HCT116 (cell line): ENCODE results near the gene TSR1. TPM values are rescaled to one million over a fixed set of nuclear protein-coding genes. Genes with fewer than 3 reads are reported as not detected.

ENCODE experiments used
- ATAC-seq: fragments of 200-7000 bp; cut with Tn5 transposase; 2 replicates; pipeline ENCODE4 v1.9.1; 2020; ENCODE audit warnings: mild to moderate bottlenecking, moderate library complexity
- BruUV-seq: library from RNA; stranded (reverse); fragments of 400-500 nt; replicated peaks from 2 replicates; lab custom pipeline; 2021; lab: Mats Ljungman, UMichigan
- CTCF ChIA-PET: fragments of 300-600 bp; sonication (Branson Sonifier 250); formaldehyde crosslinking; loops from one replicate; lab custom pipeline; 2021; ENCODE audit warnings: antibody characterized with exemption; lab: Charles Lee
- POLR2A ChIA-PET: fragments of 300-600, 350-600 bp; sonication (Branson Sonifier 250); formaldehyde crosslinking; loops from one replicate; lab custom pipeline; 2021; ENCODE audit warnings: antibody characterized with exemption; lab: Charles Lee
- RAD21 ChIA-PET, 2 experiments: fragments of 300-600 bp; sonication (Branson Sonifier 250); formaldehyde crosslinking; loops; one replicate each; lab custom pipeline; 2023; ENCODE audit warnings: low total read pairs in 2 of 2; ENCODE audit not compliant: uncharacterized antibody in 2 of 2, unreplicated experiment in 2 of 2, low non-redundant PET in 1 of 2; lab: Charles Lee
- DNase-seq: peaks from one replicate; pipeline ENCODE4 v3.0.0-alpha.2; 2010; ENCODE audit warnings: low read depth, low spot score
- H2AFZ ChIP-seq: fragments of 200-600 bp; shearing (Covaris generic), sonication (generic); 2 replicates; pipeline ENCODE4 v1.6.1; 2017; ENCODE audit warnings: low read depth, mixed run types, mixed read lengths, antibody characterized with exemption, low read length; ENCODE audit not compliant: poor library complexity, severe bottlenecking
- H3K27ac ChIP-seq: 2 replicates; pipeline ENCODE4 v1.5.1; 2012; ENCODE audit warnings: low read depth, low read length
- H3K27me3 ChIP-seq: fragments of 200-600 bp; sonication (generic); 2 replicates; pipeline ENCODE4 v1.6.1; 2016; ENCODE audit warnings: mixed run types, low read length, mixed read lengths; ENCODE audit not compliant: insufficient read depth
- H3K36me3 ChIP-seq, 2 experiments: fragments of 200-500 bp in 1 of 2; fragments of 200-600 bp in 1 of 2; sonication (Bioruptor generic) in 1 of 2; sonication (generic) in 1 of 2; 2 replicates each; pipeline versions ENCODE4 v1.5.1 to v1.6.1; 2014 to 2016; ENCODE audit warnings: low read length in 2 of 2, inconsistent platforms in 1 of 2, mixed read lengths in 1 of 2, mixed run types in 1 of 2; ENCODE audit not compliant: insufficient read depth in 2 of 2, control insufficient read depth in 1 of 2
- H3K4me1 ChIP-seq, 2 experiments: fragments of 200-600 bp in 1 of 2; sonication (generic) in 1 of 2; 2 replicates each; pipeline versions ENCODE4 v1.5.1 to v1.6.1; 2012 to 2017; ENCODE audit warnings: low read length in 2 of 2, inconsistent platforms in 1 of 2, mild to moderate bottlenecking in 1 of 2, mixed read lengths in 1 of 2, mixed run types in 1 of 2, moderate library complexity in 1 of 2; ENCODE audit not compliant: insufficient read depth in 2 of 2, control insufficient read depth in 1 of 2
- H3K4me2 ChIP-seq: fragments of 200-600 bp; sonication (generic); 2 replicates; pipeline ENCODE4 v1.6.1; 2017; ENCODE audit warnings: mixed run types, low read length, mixed read lengths
- H3K4me3 ChIP-seq, 2 experiments: fragments of 200-600 bp in 1 of 2; sonication (generic) in 1 of 2; replicated peaks in 1 of 2; 2 replicates each; pipeline ENCODE4 v1.5.1; 2011 to 2016; ENCODE audit warnings: low read length in 2 of 2, control low read depth in 1 of 2, low read depth in 1 of 2, mild to moderate bottlenecking in 1 of 2, mixed read lengths in 1 of 2, mixed run types in 1 of 2
- H3K79me2 ChIP-seq: fragments of 200-600 bp; sonication (generic); 2 replicates; pipeline ENCODE4 v1.6.1; 2017; ENCODE audit warnings: mild to moderate bottlenecking, mixed run types, low read length, moderate library complexity, mixed read lengths; ENCODE audit not compliant: insufficient read depth
- H3K9ac ChIP-seq: fragments of 200-600 bp; sonication (generic); 2 replicates; pipeline ENCODE4 v1.6.1; 2016; ENCODE audit warnings: low read length, mixed read lengths
- H3K9me2 ChIP-seq: fragments of 200-600 bp; sonication (generic), shearing (Covaris generic); 2 replicates; pipeline ENCODE4 v1.6.1; 2017; ENCODE audit warnings: mixed run types, mild to moderate bottlenecking, moderate library complexity; ENCODE audit not compliant: insufficient read depth
- H3K9me3 ChIP-seq, 2 experiments: fragments of 200-500 bp in 1 of 2; fragments of 200-600 bp in 1 of 2; sonication (Bioruptor generic) in 1 of 2; sonication (generic) in 1 of 2; 2 replicates each; pipeline ENCODE4 v1.6.1; 2014 to 2017; ENCODE audit warnings: low read length in 2 of 2, mixed read lengths in 2 of 2, inconsistent platforms in 1 of 2, low read depth in 1 of 2, mild to moderate bottlenecking in 1 of 2, mixed run types in 1 of 2, moderate library complexity in 1 of 2; ENCODE audit not compliant: control insufficient read depth in 1 of 2, insufficient read depth in 1 of 2
- H4K20me1 ChIP-seq: fragments of 200-600 bp; sonication (generic), shearing (Covaris generic); 2 replicates; pipeline ENCODE4 v1.6.1; 2017; ENCODE audit warnings: mixed run types, mild to moderate bottlenecking, moderate library complexity; ENCODE audit not compliant: insufficient read depth
- CBX3 ChIP-seq: IDR thresholded peaks from 2 replicates; pipeline ENCODE4 v1.6.1; 2012; ENCODE audit warnings: low read depth
- EGR1 ChIP-seq: IDR thresholded peaks from 2 replicates; pipeline ENCODE4 v1.6.1; 2012; ENCODE audit warnings: low read depth
- EZH2 ChIP-seq: fragments of 200-600 bp; sonication (generic); IDR thresholded peaks from 2 replicates; pipeline ENCODE4 v1.6.1; 2017; ENCODE audit warnings: antibody characterized with exemption, mixed run types
- SIN3A ChIP-seq: IDR thresholded peaks from 2 replicates; pipeline ENCODE4 v1.6.1; 2012; ENCODE audit warnings: low read depth
- SRF ChIP-seq: IDR thresholded peaks from 2 replicates; pipeline ENCODE4 v1.6.1; 2012; ENCODE audit warnings: low read depth
- YY1 ChIP-seq: IDR thresholded peaks from 2 replicates; pipeline ENCODE4 v1.6.1; 2011; ENCODE audit warnings: low read length, low read depth, moderate library complexity, mild to moderate bottlenecking; ENCODE audit not compliant: insufficient replicate concordance; ENCODE audit errors: extremely low read depth
- ZNF274 ChIP-seq: fragments of 200-500 bp; sonication (Bioruptor generic); IDR thresholded peaks from 2 replicates; pipeline ENCODE4 v1.6.1; 2014; ENCODE audit warnings: mild to moderate bottlenecking, low read depth, low read length, inconsistent platforms
- intact Hi-C: fragments of 100-400 bp; cut with micrococcal nuclease; formaldehyde crosslinking; loops from 2 replicates; pipeline ENCODE4 v1.10.0; 2022
- total RNA-seq: library from RNA; stranded (reverse); gene quantifications from one replicate; pipeline ENCODE4 v1.2.1, GENCODE V29; 2021; ENCODE audit not compliant: unreplicated experiment
- TF ChIP-seq, protein P1 (sequence below): IDR thresholded peaks from 2 replicates; pipeline ENCODE4 v1.6.1; 2012; ENCODE audit warnings: low read depth

TSR1 gene
- total RNA-seq, 1 experiment from 2014 or later, result 77.2 TPM

DNA sequence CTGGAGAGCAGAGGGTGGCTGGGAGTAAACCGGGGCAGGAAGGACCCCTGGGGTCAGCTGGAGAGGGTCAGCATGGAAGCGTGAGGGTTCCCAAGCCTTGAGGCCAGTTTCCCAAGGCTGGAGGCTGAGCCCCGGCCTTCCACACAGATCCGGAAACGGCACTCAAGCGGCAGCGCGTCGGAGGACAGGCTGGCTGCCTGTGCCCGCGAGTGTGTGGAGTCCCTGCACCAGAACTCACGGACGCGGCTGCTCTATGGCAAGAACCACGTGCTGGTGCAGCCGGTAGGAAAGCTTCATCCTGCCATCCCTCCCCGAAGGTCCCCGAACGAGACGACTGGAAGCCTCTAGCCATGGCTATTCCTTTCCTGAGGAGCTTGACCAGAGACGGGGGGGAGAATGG is 27.1 kb upstream of the TSR1 start:
- Histone ChIP-seq H3K9ac (no peak overlapping the region), H3K79me2 (no peaks in the 10 kb centered on the region), H3K4me3 (no peak overlapping the region), H2AFZ (no peak overlapping the region), H3K36me3 (peaks cover 4 to 7% of the 10 kb centered on the region in 2 experiments; a peak in 2 of 4 replicates), H3K9me2 (no peaks in the 10 kb centered on the region), H3K4me1 (peaks cover 24 to 31% of the 10 kb centered on the region in 2 experiments), H3K9me3 (no peaks in the 10 kb centered on the region), H3K27ac (no peak overlapping the region), H4K20me1 (no peaks in the 10 kb centered on the region), H3K4me2 (no peak overlapping the region), H3K27me3 (no peaks in the 10 kb centered on the region)
- CTCF ChIA-PET, result interaction anchor here (0.5 kb wide), 1 partner anchor 415 kb away, joined by 3 read pairs; no protein-coding TSS in a partner anchor
- intact Hi-C loops, result no loop called here
- POLR2A ChIA-PET, result no interaction called here
- TF ChIP-seq EGR1 (no peak), EZH2 (no peak), YY1 (no peak)
- ATAC-seq, result no peak
- RAD21 ChIA-PET, result no interaction called here
- BruUV-seq, result no TSS peak
- no peak for DNase-seq

DNA sequence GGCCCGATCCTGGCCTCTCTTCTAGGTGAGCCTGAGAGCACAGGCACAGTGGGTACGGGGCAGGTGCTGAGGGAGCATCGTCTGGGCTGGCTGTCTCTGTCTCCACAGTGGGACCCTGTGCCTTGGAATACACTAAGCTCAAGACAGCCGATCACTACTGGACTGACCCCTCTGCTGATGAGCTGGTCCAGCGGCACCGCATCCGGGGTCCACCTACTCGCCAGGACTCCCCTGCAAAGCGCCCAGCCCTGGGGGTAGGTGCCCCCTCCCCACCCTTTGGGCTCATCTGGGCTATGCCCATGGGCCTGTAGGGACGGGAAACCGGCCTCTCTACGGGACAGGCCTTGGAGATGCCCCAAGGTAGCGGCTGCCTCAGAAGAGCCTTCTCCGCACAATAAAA is 26.6 kb upstream of the TSR1 start:
- BruUV-seq, result no TSS peak

More for the DNA sequence above, 26.6 kb upstream of the TSR1 start:
- RAD21 ChIA-PET, result no interaction called here
- Histone ChIP-seq H3K9ac (no peak overlapping the region), H3K9me2 (no peaks in the 10 kb centered on the region)
- no peak for TF ChIP-seq EGR1
- no peak for TF ChIP-seq CBX3
- TF ChIP-seq ZNF274, result no peak
- TF ChIP-seq SIN3A, result no peak
- TF ChIP-seq SRF, result no peak
- TF ChIP-seq, protein P1, sequence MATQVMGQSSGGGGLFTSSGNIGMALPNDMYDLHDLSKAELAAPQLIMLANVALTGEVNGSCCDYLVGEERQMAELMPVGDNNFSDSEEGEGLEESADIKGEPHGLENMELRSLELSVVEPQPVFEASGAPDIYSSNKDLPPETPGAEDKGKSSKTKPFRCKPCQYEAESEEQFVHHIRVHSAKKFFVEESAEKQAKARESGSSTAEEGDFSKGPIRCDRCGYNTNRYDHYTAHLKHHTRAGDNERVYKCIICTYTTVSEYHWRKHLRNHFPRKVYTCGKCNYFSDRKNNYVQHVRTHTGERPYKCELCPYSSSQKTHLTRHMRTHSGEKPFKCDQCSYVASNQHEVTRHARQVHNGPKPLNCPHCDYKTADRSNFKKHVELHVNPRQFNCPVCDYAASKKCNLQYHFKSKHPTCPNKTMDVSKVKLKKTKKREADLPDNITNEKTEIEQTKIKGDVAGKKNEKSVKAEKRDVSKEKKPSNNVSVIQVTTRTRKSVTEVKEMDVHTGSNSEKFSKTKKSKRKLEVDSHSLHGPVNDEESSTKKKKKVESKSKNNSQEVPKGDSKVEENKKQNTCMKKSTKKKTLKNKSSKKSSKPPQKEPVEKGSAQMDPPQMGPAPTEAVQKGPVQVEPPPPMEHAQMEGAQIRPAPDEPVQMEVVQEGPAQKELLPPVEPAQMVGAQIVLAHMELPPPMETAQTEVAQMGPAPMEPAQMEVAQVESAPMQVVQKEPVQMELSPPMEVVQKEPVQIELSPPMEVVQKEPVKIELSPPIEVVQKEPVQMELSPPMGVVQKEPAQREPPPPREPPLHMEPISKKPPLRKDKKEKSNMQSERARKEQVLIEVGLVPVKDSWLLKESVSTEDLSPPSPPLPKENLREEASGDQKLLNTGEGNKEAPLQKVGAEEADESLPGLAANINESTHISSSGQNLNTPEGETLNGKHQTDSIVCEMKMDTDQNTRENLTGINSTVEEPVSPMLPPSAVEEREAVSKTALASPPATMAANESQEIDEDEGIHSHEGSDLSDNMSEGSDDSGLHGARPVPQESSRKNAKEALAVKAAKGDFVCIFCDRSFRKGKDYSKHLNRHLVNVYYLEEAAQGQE, result no peak
- TF ChIP-seq, all 23 proteins: peak for 0
- Histone ChIP-seq H3K27ac (no peak overlapping the region), H3K4me2 (no peak overlapping the region), H3K4me3 (no peak overlapping the region), H2AFZ (no peak overlapping the region), H3K36me3 (peaks cover 4 to 7% of the 10 kb centered on the region in 2 experiments; a peak in 2 of 4 replicates), H3K4me1 (peaks cover 28 to 35% of the 10 kb centered on the region in 2 experiments), H3K27me3 (no peaks in the 10 kb centered on the region), H3K79me2 (no peaks in the 10 kb centered on the region), H3K9me3 (no peaks in the 10 kb centered on the region), H4K20me1 (no peaks in the 10 kb centered on the region)
- ChIA-PET POLR2A (no interaction called here), CTCF (interaction anchor here (0.5 kb wide), 1 partner anchor 415 kb away, joined by 3 read pairs; no protein-coding TSS in a partner anchor)
- intact Hi-C loops, result no loop called here
- ATAC-seq, result no peak
- no peak for DNase-seq
